Keratinocyte (primary cell): Measurements from ENCODE around the gene DLK2. TPM values are rescaled to one million over a fixed set of nuclear protein-coding genes. Genes with fewer than 3 reads are reported as not detected.

Experiments
- DNase-seq: peaks from one replicate; pipeline ENCODE4 v3.0.0-alpha.2; 2011; ENCODE audit warnings: low read depth, missing footprints, low spot score
- FAIRE-seq: peaks from 2 replicates; lab custom pipeline; 2011; peaks lifted over from hg19 to GRCh38; lab: Jason Lieb, UNC
- H2AFZ ChIP-seq: 2 replicates; pipeline ENCODE4 v1.6.0; 2012; ENCODE audit warnings: low read length, control low read depth, inconsistent platforms; ENCODE audit not compliant: control insufficient read depth
- H3K27ac ChIP-seq: 2 replicates; pipeline ENCODE4 v1.5.1; 2011; ENCODE audit warnings: low read length; ENCODE audit not compliant: control insufficient read depth, insufficient read depth
- H3K27me3 ChIP-seq: 3 replicates; pipeline ENCODE4 v1.6.0; 2011; ENCODE audit warnings: low read length; ENCODE audit not compliant: control insufficient read depth, insufficient read depth; ENCODE audit errors: extremely low read depth
- H3K36me3 ChIP-seq, 2 experiments: 2 replicates in 1 of 2; 3 replicates in 1 of 2; pipeline ENCODE4 v1.5.1; 2011; ENCODE audit warnings: low read length in 2 of 2, mild to moderate bottlenecking in 1 of 2; ENCODE audit not compliant: control insufficient read depth in 2 of 2, insufficient read depth in 2 of 2; ENCODE audit errors: extremely low read depth in 1 of 2
- H3K4me1 ChIP-seq: 3 replicates; pipeline ENCODE4 v1.5.1; 2011; ENCODE audit warnings: low read length; ENCODE audit not compliant: control insufficient read depth, insufficient read depth; ENCODE audit errors: extremely low read depth
- H3K4me2 ChIP-seq: 3 replicates; pipeline ENCODE4 v1.6.0; 2011; ENCODE audit warnings: low read depth, low read length; ENCODE audit not compliant: control insufficient read depth, insufficient read depth; ENCODE audit errors: extremely low read depth
- H3K4me3 ChIP-seq, 3 experiments: fragments of 200-600 bp in 1 of 3; sonication (generic) in 1 of 3; 2 replicates in 2 of 3; 3 replicates in 1 of 3; pipeline ENCODE4 v1.5.1; 2011 to 2016; ENCODE audit warnings: low read length in 3 of 3, mild to moderate bottlenecking in 3 of 3, control low read depth in 2 of 3, inconsistent platforms in 1 of 3, low read depth in 1 of 3, mixed read lengths in 1 of 3, mixed run types in 1 of 3, moderate library complexity in 1 of 3; ENCODE audit not compliant: control insufficient read depth in 2 of 3, insufficient read depth in 2 of 3; ENCODE audit errors: extremely low read depth in 1 of 3
- H3K79me2 ChIP-seq: 2 replicates; pipeline ENCODE4 v1.6.0; 2012; ENCODE audit warnings: low read length; ENCODE audit not compliant: control insufficient read depth, insufficient read depth
- H3K9ac ChIP-seq: 3 replicates; pipeline ENCODE4 v1.6.0; 2011; ENCODE audit warnings: low read length; ENCODE audit not compliant: control insufficient read depth, insufficient read depth; ENCODE audit errors: extremely low read depth
- H3K9me1 ChIP-seq: 3 replicates; pipeline ENCODE4 v1.6.0; 2011; ENCODE audit warnings: low read length; ENCODE audit not compliant: control insufficient read depth, insufficient read depth; ENCODE audit errors: extremely low read depth
- H3K9me3 ChIP-seq: 2 replicates; pipeline ENCODE4 v1.5.1; 2012; ENCODE audit warnings: low read depth, low read length; ENCODE audit not compliant: control insufficient read depth
- H4K20me1 ChIP-seq: 3 replicates; pipeline ENCODE4 v1.6.0; 2011; ENCODE audit warnings: low read length; ENCODE audit not compliant: control insufficient read depth, insufficient read depth; ENCODE audit errors: extremely low read depth
- CTCF ChIP-seq, 3 experiments: IDR thresholded peaks in 1 of 3; conservative IDR thresholded peaks in 1 of 3; optimal IDR thresholded peaks in 1 of 3; 2 replicates in 2 of 3; 3 replicates in 1 of 3; pipeline versions ENCODE3 to v1.5.1; 2011; ENCODE audit warnings: low read length in 3 of 3, mild to moderate bottlenecking in 3 of 3, moderate library complexity in 2 of 3, control low read depth in 1 of 3, inconsistent platforms in 1 of 3; ENCODE audit not compliant: insufficient read depth in 2 of 3; ENCODE audit errors: extremely low read depth in 1 of 3
- EZH2 ChIP-seq: IDR thresholded peaks from one replicate; pipeline ENCODE4 v1.6.1; 2012; ENCODE audit warnings: inconsistent platforms, mild to moderate bottlenecking, low read length, moderate library complexity
- dilution Hi-C: fragments of 300-500 bp; cut with MboI; formaldehyde crosslinking; loops from one replicate; pipeline ENCODE4 v1.7.0; 2020; ENCODE audit warnings: low sequenced_read_pairs; ENCODE audit not compliant: extremely low pct_ligation_motif_present
- polyA plus RNA-seq, 5 experiments: library from polyadenylated mRNA; depleted of rRNA in 3 of 5; stranded (reverse) in 3 of 5; stranded (forward) in 1 of 5; unstranded in 1 of 5; fragments of >200 nt; gene quantifications; 1 replicate in 1 of 5; 2 replicates in 3 of 5; 3 replicates in 1 of 5; pipeline versions ENCODE4 v1.2.1 to v1.2.3, GENCODE V29; 2011 to 2012; ENCODE audit warnings: missing spikeins in 2 of 5, low read depth in 1 of 5, low replicate concordance in 1 of 5

DLK2 gene
- polyA plus RNA-seq, 1 donor (not counting 4 experiments of a cell fraction or from before 2014, with no cell fraction given): 19.8 TPM

GRCh38 chr6:43408259-43408658 is 47.1 kb downstream of the DLK2 start:
- Histone ChIP-seq H3K27me3 (no peaks in the 10 kb centered on the region), H3K27ac (no peak overlapping the region), H3K9me3 (no peaks in the 10 kb centered on the region), H3K4me2 (no peak overlapping the region), H3K79me2 (no peaks in the 10 kb centered on the region), H3K4me1 (peaks cover 6% of the 10 kb centered on the region), H3K9ac (no peak overlapping the region), H3K4me3 (no peak overlapping the region), H2AFZ (no peak overlapping the region), H4K20me1 (no peaks in the 10 kb centered on the region), H3K9me1 (no peaks in the 10 kb centered on the region), H3K36me3 (no peaks in the 10 kb centered on the region)
- dilution Hi-C loops: no loop called here
- DNase-seq (no peak), FAIRE-seq (no peak)
- TF ChIP-seq CTCF (optimal IDR thresholded peaks at IDR 0.05 in 1 of 3, IDR thresholded peaks at IDR 0.05 in 1 of 3, conservative IDR thresholded peaks at IDR 0.05 in 1 of 3; ENCODE audit: extremely low read depth in 1 of 3, insufficient read depth in 2 of 3, low read length in 3 of 3) (no peak), EZH2 (no peak)

- FAIRE-seq (no peak), DNase-seq (no peak)
- Histone ChIP-seq H3K4me2 (no peak overlapping the region), H2AFZ (no peak overlapping the region), H4K20me1 (no peaks in the 10 kb centered on the region), H3K9me1 (no peaks in the 10 kb centered on the region), H3K27ac (no peak overlapping the region), H3K4me1 (peaks cover 6% of the 10 kb centered on the region), H3K36me3 (no peaks in the 10 kb centered on the region), H3K79me2 (no peaks in the 10 kb centered on the region), H3K9me3 (no peaks in the 10 kb centered on the region), H3K27me3 (no peaks in the 10 kb centered on the region), H3K9ac (no peak overlapping the region), H3K4me3 (no peak overlapping the region)
- dilution Hi-C loops: no loop called here
- TF ChIP-seq CTCF (optimal IDR thresholded peaks at IDR 0.05 in 1 of 3, IDR thresholded peaks at IDR 0.05 in 1 of 3, conservative IDR thresholded peaks at IDR 0.05 in 1 of 3; ENCODE audit: extremely low read depth in 1 of 3, insufficient read depth in 2 of 3, low read length in 3 of 3) (no peak), EZH2 (no peak)
Measured at GRCh38 chr6:43407296-43407695, 48.1 kb downstream of the DLK2 start.
